Liver (tissue), 9 donors: ENCODE measurements around the gene ST3GAL2. TPM values are rescaled to one million over a fixed set of nuclear protein-coding genes. Genes with fewer than 3 reads are reported as not detected.

ENCODE experiments used
- DNase-seq: peaks from one replicate; pipeline ENCODE4 v3.0.0-alpha.2; 2017; ENCODE audit warnings: low spot score
- H3K27ac ChIP-seq, 2 donors: one replicate each; pipeline ENCODE4 v1.7.0; 2013; ENCODE audit warnings: inconsistent platforms in 2 of 2, low read length in 2 of 2, control low read depth in 1 of 2, low read depth in 1 of 2, mild to moderate bottlenecking in 1 of 2
- H3K27me3 ChIP-seq, 4 donors: one replicate each; pipeline versions ENCODE4 v1.6.1 to v1.7.0; 2013; ENCODE audit warnings: low read length in 3 of 4, inconsistent platforms in 1 of 4, mild to moderate bottlenecking in 1 of 4, moderate library complexity in 1 of 4; ENCODE audit not compliant: control insufficient read depth in 4 of 4, insufficient read depth in 4 of 4
- H3K36me3 ChIP-seq, 4 donors: one replicate each; pipeline versions ENCODE4 v1.6.1 to v1.7.0; 2013; ENCODE audit warnings: low read length in 3 of 4, mild to moderate bottlenecking in 3 of 4, low read depth in 1 of 4, moderate library complexity in 1 of 4; ENCODE audit not compliant: control insufficient read depth in 4 of 4, insufficient read depth in 3 of 4
- H3K4me1 ChIP-seq, 4 donors: one replicate each; pipeline versions ENCODE4 v1.6.1 to v1.7.0; 2013; ENCODE audit warnings: low read length in 3 of 4, mild to moderate bottlenecking in 3 of 4, moderate library complexity in 1 of 4; ENCODE audit not compliant: control insufficient read depth in 4 of 4, insufficient read depth in 4 of 4
- H3K4me3 ChIP-seq, 3 donors: one replicate each; pipeline versions ENCODE4 v1.6.1 to v1.7.0; 2013; ENCODE audit warnings: low read length in 3 of 3, control low read depth in 1 of 3, low read depth in 1 of 3, mild to moderate bottlenecking in 1 of 3
- H3K9ac ChIP-seq, 2 donors: one replicate each; pipeline ENCODE4 v1.7.0; 2013; ENCODE audit warnings: low read length in 2 of 2, mild to moderate bottlenecking in 2 of 2, moderate library complexity in 2 of 2, control low read depth in 1 of 2, low read depth in 1 of 2
- H3K9me3 ChIP-seq, 4 donors: one replicate each; pipeline versions ENCODE4 v1.6.1 to v1.7.0; 2013; ENCODE audit warnings: low read length in 3 of 4; ENCODE audit not compliant: control insufficient read depth in 4 of 4
- CTCF ChIP-seq: fragments of 150-350 bp; IDR thresholded peaks from 2 replicates; pipeline ENCODE4 v1.5.1; 2017; ENCODE audit warnings: improper control_type of control experiment, low read depth, low read length; ENCODE audit not compliant: missing input control
- FOXA2 ChIP-seq: IDR thresholded peaks from 2 replicates; pipeline ENCODE4 v1.6.1; 2016; ENCODE audit warnings: antibody characterized with exemption
- GABPA ChIP-seq, 2 donors: IDR thresholded peaks in 1 of 2; conservative IDR thresholded peaks in 1 of 2; 2 replicates each; pipeline ENCODE4 v1.6.1; 2016; ENCODE audit warnings: antibody characterized with exemption in 2 of 2, mild to moderate bottlenecking in 1 of 2, moderate library complexity in 1 of 2
- NR2F2 ChIP-seq: IDR thresholded peaks from 2 replicates; pipeline ENCODE4 v1.6.1; 2016; ENCODE audit warnings: antibody characterized with exemption
- RAD21 ChIP-seq, 2 donors: IDR thresholded peaks; 2 replicates each; pipeline ENCODE4 v1.6.1; 2016; ENCODE audit warnings: antibody characterized with exemption in 2 of 2, mild to moderate bottlenecking in 2 of 2
- REST ChIP-seq: IDR thresholded peaks from 2 replicates; pipeline ENCODE4 v1.6.1; 2016; ENCODE audit warnings: antibody characterized with exemption, mild to moderate bottlenecking
- RXRA ChIP-seq, 2 donors: IDR thresholded peaks; 2 replicates each; pipeline ENCODE4 v1.6.1; 2017 to 2018; ENCODE audit warnings: antibody characterized with exemption in 2 of 2, mild to moderate bottlenecking in 1 of 2
- ZBTB33 ChIP-seq: IDR thresholded peaks from 2 replicates; pipeline ENCODE4 v1.6.1; 2016; ENCODE audit warnings: antibody characterized with exemption
- WGBS: extraction: QIAGEN DNeasy Blood & Tissue Kit; methylation state at CpG from one replicate; pipeline ENCODE4 v1.1.7; 2013; 5-methylcytosine and 5-hydroxymethylcytosine counted together
- polyA plus RNA-seq, 2 donors: library from polyadenylated mRNA; stranded (reverse) in 1 of 2; unstranded in 1 of 2; fragments of 200-250 nt in 1 of 2; fragments of >200 nt in 1 of 2; fragmentation: Nextera tagmentation in 1 of 2; extraction: Ambion mirVana in 1 of 2; gene quantifications; one replicate each; pipeline versions ENCODE4 v1.2.1 to v1.2.3, GENCODE V29; 2013 to 2015
- total RNA-seq, 2 donors: library from RNA; depleted of rRNA; stranded (reverse); fragments of >200 nt; gene quantifications; one replicate each; pipeline ENCODE4 v1.2.3, GENCODE V29; 2014
- donor health status: healthy.
- donor health status: healthy.
- donor health status: healthy.
- donor health status: healthy.
- donor health status: healthy.

The ST3GAL2 gene
- total and polyA plus RNA-seq, 4 donors: 3.9 to 53.1 (median 12.9) TPM

GRCh38 chr16:70394853-70395252 lies 44.0 kb downstream of the ST3GAL2 start:
- Histone ChIP-seq H3K27ac (no peak overlapping the region), H3K9ac (no peak overlapping the region), H3K9me3 (no peaks in the 10 kb centered on the region), H3K36me3 (peaks cover 2 to 13% (median 6%) of the 10 kb centered on the region in 4 donors), H3K4me3 (no peak overlapping the region), H3K4me1 (no peaks in the 10 kb centered on the region), H3K27me3 (no peaks in the 10 kb centered on the region)
- TF ChIP-seq RAD21 (IDR thresholded peaks at IDR 0.05) (no peak), CTCF (no peak), REST (no peak)
- WGBS: 93% methylated on average over 14 of the region's 14 CpGs
- DNase-seq: no peak

GRCh38 chr16:70393662-70394061 lies 45.2 kb downstream of the ST3GAL2 start:
- Histone ChIP-seq H3K4me1 (no peaks in the 10 kb centered on the region), H3K36me3 (peaks cover 2 to 13% (median 4%) of the 10 kb centered on the region in 4 donors), H3K27ac (no peak overlapping the region), H3K27me3 (no peaks in the 10 kb centered on the region), H3K9ac (no peak overlapping the region), H3K9me3 (no peaks in the 10 kb centered on the region), H3K4me3 (no peak overlapping the region)
- WGBS: 95% methylated on average over 6 of the region's 6 CpGs
- TF ChIP-seq FOXA2 (no peak), ZBTB33 (no peak), RXRA (IDR thresholded peaks at IDR 0.05) (no peak), GABPA (IDR thresholded peaks at IDR 0.05 in 1 of 2, conservative IDR thresholded peaks at IDR 0.05 in 1 of 2) (no peak), NR2F2 (no peak), REST (no peak)
- DNase-seq: no peak
